WTC11 (cell line): ENCODE data around the gene SNX11. TPM values are rescaled to one million over a fixed set of nuclear protein-coding genes. Genes with fewer than 3 reads are reported as not detected.

Source experiments
- ARID4B ChIP-seq: sonication (generic); formaldehyde crosslinking; IDR thresholded peaks from 2 replicates; pipeline ENCODE4 v1.8.0; 2023; ENCODE audit warnings: missing genetic modification reagents, mild to moderate bottlenecking, borderline replicate concordance
- CREB1 ChIP-seq: sonication (generic); formaldehyde crosslinking; IDR thresholded peaks from 2 replicates; pipeline ENCODE4 v1.8.0; 2023; ENCODE audit warnings: mild to moderate bottlenecking, missing genetic modification reagents
- E2F5 ChIP-seq: sonication (generic); formaldehyde crosslinking; IDR thresholded peaks from 2 replicates; pipeline ENCODE4 v1.8.1; 2022; ENCODE audit warnings: mild to moderate bottlenecking, moderate library complexity, missing genetic modification reagents
- ELF4 ChIP-seq: sonication (generic); formaldehyde crosslinking; IDR thresholded peaks from 2 replicates; pipeline ENCODE4 v1.8.1; 2022; ENCODE audit warnings: low read depth, mild to moderate bottlenecking, moderate library complexity, missing genetic modification reagents
- JUN ChIP-seq: sonication (generic); formaldehyde crosslinking; IDR thresholded peaks from 2 replicates; pipeline ENCODE4 v1.8.0; 2023; ENCODE audit warnings: mild to moderate bottlenecking, missing genetic modification reagents
- MYBL2 ChIP-seq: sonication (generic); formaldehyde crosslinking; IDR thresholded peaks from 2 replicates; pipeline ENCODE4 v1.8.1; 2023; ENCODE audit warnings: mild to moderate bottlenecking, moderate library complexity, missing genetic modification reagents
- NR2C2 ChIP-seq: sonication (generic); formaldehyde crosslinking; IDR thresholded peaks from 2 replicates; pipeline ENCODE4 v1.8.0; 2022; ENCODE audit warnings: mild to moderate bottlenecking, missing genetic modification reagents
- OVOL2 ChIP-seq: fragments of 250-450 bp; sonication (Bioruptor Pico); IDR thresholded peaks from 2 replicates; pipeline ENCODE4 v1.9.0; 2021; ENCODE audit warnings: mild to moderate bottlenecking, borderline replicate concordance
- PRDM15 ChIP-seq: sonication (generic); formaldehyde crosslinking; IDR thresholded peaks from 2 replicates; pipeline ENCODE4 v1.8.0; 2022; ENCODE audit warnings: missing genetic modification reagents
- RELA ChIP-seq: sonication (generic); formaldehyde crosslinking; IDR thresholded peaks from 2 replicates; pipeline ENCODE4 v1.8.1; 2022; ENCODE audit warnings: missing genetic modification reagents, mild to moderate bottlenecking, borderline replicate concordance
- RORB ChIP-seq: fragments of 250-450 bp; sonication (Bioruptor Pico); IDR thresholded peaks from 2 replicates; pipeline ENCODE4 v1.9.0; 2021; ENCODE audit warnings: mild to moderate bottlenecking
- SMAD3 ChIP-seq: sonication (generic); formaldehyde crosslinking; IDR thresholded peaks from 2 replicates; pipeline ENCODE4 v1.8.0; 2022; ENCODE audit warnings: missing genetic modification reagents, mild to moderate bottlenecking, borderline replicate concordance
- ZBTB21 ChIP-seq: sonication (generic); formaldehyde crosslinking; IDR thresholded peaks from 2 replicates; pipeline ENCODE4 v1.8.1; 2023; ENCODE audit warnings: mild to moderate bottlenecking, missing genetic modification reagents, borderline replicate concordance
- ZNF263 ChIP-seq: sonication (generic); formaldehyde crosslinking; IDR thresholded peaks from 2 replicates; pipeline ENCODE4 v1.8.1; 2022; ENCODE audit warnings: low read depth, mild to moderate bottlenecking, moderate library complexity, missing genetic modification reagents
- total RNA-seq: library from RNA; stranded (reverse); gene quantifications from 3 replicates; pipeline ENCODE4 v1.2.3, GENCODE V29; 2021
- TF ChIP-seq, protein P1 (sequence below): fragments of 250-450 bp; sonication (Bioruptor Pico); IDR thresholded peaks from 2 replicates; pipeline ENCODE4 v1.8.0; 2021; ENCODE audit warnings: mild to moderate bottlenecking
- TF ChIP-seq, protein P2 (sequence below): sonication (generic); formaldehyde crosslinking; conservative IDR thresholded peaks from 2 replicates; pipeline ENCODE4 v1.8.1; 2023; ENCODE audit warnings: mild to moderate bottlenecking, low read depth, missing genetic modification reagents, moderate library complexity

Gene SNX11
- total RNA-seq, 1 experiment from 2014 or later = 24.5 TPM

- no peak for TF ChIP-seq ZBTB21 (CRISPR knock-in tag)
- no peak for TF ChIP-seq PRDM15 (CRISPR knock-in tag)
- TF ChIP-seq OVOL2 (CRISPR knock-in tag) = no peak
- no peak for TF ChIP-seq RORB
- no peak for TF ChIP-seq E2F5 (CRISPR knock-in tag)
- no peak for TF ChIP-seq NR2C2 (CRISPR knock-in tag)
- TF ChIP-seq RELA = no peak
- TF ChIP-seq MYBL2 (CRISPR knock-in tag) = no peak
- TF ChIP-seq, protein P1, sequence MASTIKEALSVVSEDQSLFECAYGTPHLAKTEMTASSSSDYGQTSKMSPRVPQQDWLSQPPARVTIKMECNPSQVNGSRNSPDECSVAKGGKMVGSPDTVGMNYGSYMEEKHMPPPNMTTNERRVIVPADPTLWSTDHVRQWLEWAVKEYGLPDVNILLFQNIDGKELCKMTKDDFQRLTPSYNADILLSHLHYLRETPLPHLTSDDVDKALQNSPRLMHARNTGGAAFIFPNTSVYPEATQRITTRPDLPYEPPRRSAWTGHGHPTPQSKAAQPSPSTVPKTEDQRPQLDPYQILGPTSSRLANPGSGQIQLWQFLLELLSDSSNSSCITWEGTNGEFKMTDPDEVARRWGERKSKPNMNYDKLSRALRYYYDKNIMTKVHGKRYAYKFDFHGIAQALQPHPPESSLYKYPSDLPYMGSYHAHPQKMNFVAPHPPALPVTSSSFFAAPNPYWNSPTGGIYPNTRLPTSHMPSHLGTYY (CRISPR knock-in tag) = no peak
- TF ChIP-seq SMAD3 = no peak
- TF ChIP-seq, protein P2, sequence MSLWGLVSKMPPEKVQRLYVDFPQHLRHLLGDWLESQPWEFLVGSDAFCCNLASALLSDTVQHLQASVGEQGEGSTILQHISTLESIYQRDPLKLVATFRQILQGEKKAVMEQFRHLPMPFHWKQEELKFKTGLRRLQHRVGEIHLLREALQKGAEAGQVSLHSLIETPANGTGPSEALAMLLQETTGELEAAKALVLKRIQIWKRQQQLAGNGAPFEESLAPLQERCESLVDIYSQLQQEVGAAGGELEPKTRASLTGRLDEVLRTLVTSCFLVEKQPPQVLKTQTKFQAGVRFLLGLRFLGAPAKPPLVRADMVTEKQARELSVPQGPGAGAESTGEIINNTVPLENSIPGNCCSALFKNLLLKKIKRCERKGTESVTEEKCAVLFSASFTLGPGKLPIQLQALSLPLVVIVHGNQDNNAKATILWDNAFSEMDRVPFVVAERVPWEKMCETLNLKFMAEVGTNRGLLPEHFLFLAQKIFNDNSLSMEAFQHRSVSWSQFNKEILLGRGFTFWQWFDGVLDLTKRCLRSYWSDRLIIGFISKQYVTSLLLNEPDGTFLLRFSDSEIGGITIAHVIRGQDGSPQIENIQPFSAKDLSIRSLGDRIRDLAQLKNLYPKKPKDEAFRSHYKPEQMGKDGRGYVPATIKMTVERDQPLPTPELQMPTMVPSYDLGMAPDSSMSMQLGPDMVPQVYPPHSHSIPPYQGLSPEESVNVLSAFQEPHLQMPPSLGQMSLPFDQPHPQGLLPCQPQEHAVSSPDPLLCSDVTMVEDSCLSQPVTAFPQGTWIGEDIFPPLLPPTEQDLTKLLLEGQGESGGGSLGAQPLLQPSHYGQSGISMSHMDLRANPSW (CRISPR knock-in tag) = no peak
- TF ChIP-seq JUN (CRISPR knock-in tag) = no peak
- TF ChIP-seq ZNF263 (CRISPR knock-in tag) = no peak
- no peak for TF ChIP-seq CREB1 (CRISPR knock-in tag)
- no peak for TF ChIP-seq ELF4 (CRISPR knock-in tag)
- TF ChIP-seq ARID4B (CRISPR knock-in tag) = no peak
- TF ChIP-seq, all 79 proteins: peak for 0
Measured at GRCh38 chr17:48148029-48148770, 40.6 kb downstream of the SNX11 start (continued).
